Endothelial cell of umbilical vein (primary cell): ENCODE results near the gene COL4A1. TPM values are rescaled to one million over a fixed set of nuclear protein-coding genes. Genes with fewer than 3 reads are reported as not detected.

ENCODE experiments used
- BruUV-seq: library from RNA; stranded (reverse); fragments of 400-500 nt; replicated peaks from 2 replicates; lab custom pipeline; 2021; lab: Mats Ljungman, UMichigan
- CTCF ChIA-PET: fragments of 300-600, 350-600 bp; sonication (Branson Sonifier 250); formaldehyde crosslinking; loops from one replicate; lab custom pipeline; 2021; ENCODE audit warnings: antibody characterized with exemption, inconsistent platforms; lab: Charles Lee
- POLR2A ChIA-PET: fragments of 300-600, 350-600 bp; sonication (Branson Sonifier 250); formaldehyde crosslinking; loops from one replicate; lab custom pipeline; 2021; ENCODE audit warnings: antibody characterized with exemption, inconsistent platforms; lab: Charles Lee
- DNase-seq: peaks from one replicate; pipeline ENCODE4 v3.0.0-alpha.2; 2011; ENCODE audit warnings: low read depth, low spot score
- FAIRE-seq: peaks from 2 replicates; lab custom pipeline; 2011; peaks lifted over from hg19 to GRCh38; lab: Jason Lieb, UNC
- H2AFZ ChIP-seq: 2 replicates; pipeline ENCODE4 v1.6.0; 2012; ENCODE audit warnings: low read depth, low read length, control low read depth, inconsistent platforms
- H3K27ac ChIP-seq: 2 replicates; pipeline ENCODE4 v1.5.1; 2011; ENCODE audit warnings: low read depth, mild to moderate bottlenecking, control low read depth, low read length, moderate library complexity; ENCODE audit not compliant: insufficient read depth
- H3K27me3 ChIP-seq, 2 experiments: 2 replicates each; pipeline versions ENCODE4 v1.6.0 to v1.6.1; 2011; ENCODE audit warnings: low read length in 2 of 2, mixed read lengths in 1 of 2; ENCODE audit not compliant: control insufficient read depth in 2 of 2, insufficient read depth in 2 of 2
- H3K36me3 ChIP-seq, 2 experiments: 2 replicates in 1 of 2; 3 replicates in 1 of 2; pipeline ENCODE4 v1.5.1; 2011; ENCODE audit warnings: low read length in 2 of 2, mild to moderate bottlenecking in 1 of 2, moderate library complexity in 1 of 2; ENCODE audit not compliant: control insufficient read depth in 2 of 2, insufficient read depth in 2 of 2; ENCODE audit errors: extremely low read depth in 1 of 2
- H3K4me1 ChIP-seq: 3 replicates; pipeline ENCODE4 v1.5.1; 2011; ENCODE audit warnings: mild to moderate bottlenecking, low read length; ENCODE audit not compliant: control insufficient read depth, insufficient read depth; ENCODE audit errors: extremely low read depth
- H3K4me2 ChIP-seq: 2 replicates; pipeline ENCODE4 v1.6.1; 2011; ENCODE audit warnings: low read length, control low read depth, mixed read lengths; ENCODE audit not compliant: insufficient read depth
- H3K4me3 ChIP-seq, 3 experiments: fragments of 200-600 bp in 1 of 3; sonication (generic), shearing (Covaris generic) in 1 of 3; replicated peaks in 1 of 3; 2 replicates each; pipeline ENCODE4 v1.5.1; 2011 to 2016; ENCODE audit warnings: control low read depth in 3 of 3, low read length in 3 of 3, mild to moderate bottlenecking in 2 of 3, inconsistent platforms in 1 of 3, low read depth in 1 of 3, moderate library complexity in 1 of 3; ENCODE audit not compliant: insufficient read depth in 1 of 3
- H3K79me2 ChIP-seq: 2 replicates; pipeline ENCODE4 v1.6.0; 2012; ENCODE audit warnings: low read length, inconsistent platforms; ENCODE audit not compliant: control insufficient read depth, insufficient read depth
- H3K9ac ChIP-seq: replicated peaks from 2 replicates; pipeline ENCODE3; 2011; ENCODE audit warnings: low read length, control low read depth; ENCODE audit not compliant: insufficient read depth; ENCODE audit errors: extremely low read depth
- H3K9me1 ChIP-seq: replicated peaks from 3 replicates; pipeline ENCODE4 v1.6.0; 2011; ENCODE audit warnings: mild to moderate bottlenecking, low read length; ENCODE audit not compliant: control insufficient read depth, insufficient read depth; ENCODE audit errors: extremely low read depth
- H3K9me3 ChIP-seq: replicated peaks from 2 replicates; pipeline ENCODE4 v1.5.1; 2012; ENCODE audit warnings: low read length, inconsistent platforms; ENCODE audit not compliant: control insufficient read depth, insufficient read depth
- H4K20me1 ChIP-seq: replicated peaks from 2 replicates; pipeline ENCODE3; 2011; ENCODE audit warnings: mild to moderate bottlenecking, low read length; ENCODE audit not compliant: control insufficient read depth, insufficient read depth; ENCODE audit errors: extremely low read depth
- EZH2 ChIP-seq: IDR thresholded peaks from 2 replicates; pipeline ENCODE4 v1.6.1; 2012; ENCODE audit warnings: borderline replicate concordance, low read depth, mild to moderate bottlenecking, moderate library complexity, low read length, inconsistent platforms; ENCODE audit not compliant: severe bottlenecking
- GATA2 ChIP-seq: IDR thresholded peaks from 2 replicates; pipeline ENCODE4 v1.7.0; 2011; ENCODE audit warnings: low read depth, mild to moderate bottlenecking, moderate library complexity, mixed read lengths, low read length; ENCODE audit not compliant: insufficient read length, insufficient read depth
- MYC ChIP-seq: IDR thresholded peaks from one replicate; pipeline ENCODE4 v1.6.1; 2011; ENCODE audit warnings: mild to moderate bottlenecking, low read depth, low read length
- POLR2A ChIP-seq: IDR thresholded peaks from 2 replicates; pipeline ENCODE4 v1.6.1; 2012; ENCODE audit warnings: low read depth, mild to moderate bottlenecking, control low read depth, low read length
- dilution Hi-C: fragments of 300-500 bp; cut with MboI; formaldehyde crosslinking; loops from one replicate; pipeline ENCODE4 v1.15.0; 2019; ENCODE audit warnings: low sequenced_read_pairs; ENCODE audit not compliant: extremely low pct_ligation_motif_present
- intact Hi-C: fragments of 100-400 bp; cut with micrococcal nuclease; formaldehyde crosslinking; loops from one replicate; pipeline ENCODE4 v1.10.0; 2022
- polyA plus RNA-seq, 4 experiments: library from polyadenylated mRNA; depleted of rRNA in 3 of 4; stranded (reverse) in 3 of 4; unstranded in 1 of 4; fragments of >200 nt; gene quantifications; 2 replicates each; pipeline versions ENCODE4 v1.2.1 to v1.2.3, GENCODE V29; 2011 to 2012; ENCODE audit warnings: missing spikeins in 1 of 4
- total RNA-seq: library from RNA; stranded (reverse); gene quantifications from 2 replicates; pipeline ENCODE4 v1.2.3, GENCODE V29; 2021
- TF ChIP-seq, protein P1 (sequence below), 2 donors: IDR thresholded peaks; 1 replicate in 1 of 2; 2 replicates in 1 of 2; pipeline ENCODE4 v1.5.1; 2011; ENCODE audit warnings: low read length in 2 of 2, mild to moderate bottlenecking in 2 of 2, moderate library complexity in 2 of 2, control low read depth in 1 of 2, inconsistent platforms in 1 of 2, low read depth in 1 of 2; ENCODE audit not compliant: insufficient read depth in 1 of 2; ENCODE audit errors: extremely low read depth in 1 of 2

COL4A1 gene
- total and polyA plus RNA-seq, 2 donors (not counting 3 experiments of a cell fraction or from before 2014, with no cell fraction given) = 384 to 1,119 TPM

DNA sequence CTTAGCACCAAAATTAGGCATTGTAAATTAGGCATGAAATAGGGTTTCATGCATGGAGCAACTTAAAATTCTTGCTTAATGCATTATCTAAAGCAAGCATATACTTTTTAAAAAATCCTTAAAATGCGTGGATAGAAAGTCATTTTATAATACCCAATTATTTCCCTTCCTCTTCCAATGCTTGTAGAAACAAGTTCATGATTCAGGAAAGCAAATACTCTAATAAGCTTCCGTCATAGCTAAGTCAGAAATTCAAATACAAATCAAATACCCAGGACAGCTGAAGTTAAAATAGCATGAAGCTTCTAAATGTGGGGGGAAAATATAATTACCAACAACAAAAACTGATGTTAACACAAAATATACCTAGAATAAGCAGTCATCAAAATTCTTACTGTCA is 89.1 kb downstream of the COL4A1 start:
- CTCF ChIA-PET = interaction anchor here (0.8 kb wide), 1 partner anchor 30 kb away, joined by 3 read pairs; no protein-coding TSS in a partner anchor
- Histone ChIP-seq H3K9me3 (no peaks in the 10 kb centered on the region), H3K9ac (no peak overlapping the region), H3K27ac (no peak overlapping the region), H2AFZ (no peak overlapping the region), H3K4me1 (peaks cover 18% of the 10 kb centered on the region), H3K27me3 (no peaks in the 10 kb centered on the region), H4K20me1 (no peaks in the 10 kb centered on the region), H3K79me2 (peaks cover 20% of the 10 kb centered on the region), H3K36me3 (peaks cover 0 to 10% of the 10 kb centered on the region in 2 experiments), H3K4me3 (no peak overlapping the region), H3K4me2 (no peak overlapping the region), H3K9me1 (no peaks in the 10 kb centered on the region)
- dilution Hi-C loops = no loop called here
- POLR2A ChIA-PET = no interaction called here
- intact Hi-C loops = no loop called here
- DNase-seq (no peak), FAIRE-seq (no peak)
- no TSS peak for BruUV-seq
- TF ChIP-seq MYC (no peak), GATA2 (no peak), EZH2 (no peak)
- TF ChIP-seq, protein P1, sequence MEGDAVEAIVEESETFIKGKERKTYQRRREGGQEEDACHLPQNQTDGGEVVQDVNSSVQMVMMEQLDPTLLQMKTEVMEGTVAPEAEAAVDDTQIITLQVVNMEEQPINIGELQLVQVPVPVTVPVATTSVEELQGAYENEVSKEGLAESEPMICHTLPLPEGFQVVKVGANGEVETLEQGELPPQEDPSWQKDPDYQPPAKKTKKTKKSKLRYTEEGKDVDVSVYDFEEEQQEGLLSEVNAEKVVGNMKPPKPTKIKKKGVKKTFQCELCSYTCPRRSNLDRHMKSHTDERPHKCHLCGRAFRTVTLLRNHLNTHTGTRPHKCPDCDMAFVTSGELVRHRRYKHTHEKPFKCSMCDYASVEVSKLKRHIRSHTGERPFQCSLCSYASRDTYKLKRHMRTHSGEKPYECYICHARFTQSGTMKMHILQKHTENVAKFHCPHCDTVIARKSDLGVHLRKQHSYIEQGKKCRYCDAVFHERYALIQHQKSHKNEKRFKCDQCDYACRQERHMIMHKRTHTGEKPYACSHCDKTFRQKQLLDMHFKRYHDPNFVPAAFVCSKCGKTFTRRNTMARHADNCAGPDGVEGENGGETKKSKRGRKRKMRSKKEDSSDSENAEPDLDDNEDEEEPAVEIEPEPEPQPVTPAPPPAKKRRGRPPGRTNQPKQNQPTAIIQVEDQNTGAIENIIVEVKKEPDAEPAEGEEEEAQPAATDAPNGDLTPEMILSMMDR (IDR thresholded peaks at IDR 0.05; ENCODE audit: extremely low read depth in 1 of 2, insufficient read depth in 1 of 2, low read depth in 1 of 2, low read length in 2 of 2) = no peak

DNA sequence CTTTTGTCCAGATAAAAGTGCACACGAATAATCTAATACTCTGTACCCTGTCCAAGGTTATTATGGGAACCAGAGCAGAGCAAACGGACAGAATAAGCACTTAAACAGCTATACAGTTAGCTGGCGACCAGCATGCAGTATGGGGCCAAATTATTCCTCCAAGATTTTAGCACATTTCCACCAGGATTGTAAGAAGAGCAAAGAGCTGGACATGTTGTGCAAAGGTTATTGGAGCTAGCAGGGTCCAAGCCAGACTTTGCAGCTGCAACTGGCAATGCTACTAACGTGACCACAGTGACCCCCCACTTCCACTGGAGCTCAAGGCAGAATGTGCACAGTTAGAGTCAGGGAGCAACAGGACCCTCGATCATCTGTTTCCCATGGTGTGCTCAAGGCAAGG is 89.9 kb downstream of the COL4A1 start:
- no peak for FAIRE-seq
- H4K20me1 ChIP-seq = no peaks in the 10 kb centered on the region
- H3K27ac ChIP-seq = peak overlapping the region; percentile 47
- DNase-seq = no peak
- ChIA-PET CTCF (no interaction called here), POLR2A (no interaction called here)
- TF ChIP-seq POLR2A (no peak), EZH2 (no peak), GATA2 (no peak), MYC (no peak)
- no peak overlapping the region for H2AFZ ChIP-seq
- dilution Hi-C loops = no loop called here
- no peak overlapping the region for H3K9ac ChIP-seq
- peaks cover 20% of the 10 kb centered on the region for H3K79me2 ChIP-seq
- no peaks in the 10 kb centered on the region for H3K27me3 ChIP-seq
- H3K4me2 ChIP-seq = no peak overlapping the region
- intact Hi-C loops = no loop called here
- peaks cover 18% of the 10 kb centered on the region for H3K4me1 ChIP-seq
- peaks cover 6 to 13% of the 10 kb centered on the region in 2 experiments for H3K36me3 ChIP-seq
- no peaks in the 10 kb centered on the region for H3K9me1 ChIP-seq
- no peak overlapping the region for H3K4me3 ChIP-seq
- H3K9me3 ChIP-seq = no peaks in the 10 kb centered on the region
- no TSS peak for BruUV-seq
